ENCODE data around the gene DUS3L.
A peak's percentile ranks its signal among the peaks of the same experiment; 100 is the strongest.

Gene DUS3L

DNA sequence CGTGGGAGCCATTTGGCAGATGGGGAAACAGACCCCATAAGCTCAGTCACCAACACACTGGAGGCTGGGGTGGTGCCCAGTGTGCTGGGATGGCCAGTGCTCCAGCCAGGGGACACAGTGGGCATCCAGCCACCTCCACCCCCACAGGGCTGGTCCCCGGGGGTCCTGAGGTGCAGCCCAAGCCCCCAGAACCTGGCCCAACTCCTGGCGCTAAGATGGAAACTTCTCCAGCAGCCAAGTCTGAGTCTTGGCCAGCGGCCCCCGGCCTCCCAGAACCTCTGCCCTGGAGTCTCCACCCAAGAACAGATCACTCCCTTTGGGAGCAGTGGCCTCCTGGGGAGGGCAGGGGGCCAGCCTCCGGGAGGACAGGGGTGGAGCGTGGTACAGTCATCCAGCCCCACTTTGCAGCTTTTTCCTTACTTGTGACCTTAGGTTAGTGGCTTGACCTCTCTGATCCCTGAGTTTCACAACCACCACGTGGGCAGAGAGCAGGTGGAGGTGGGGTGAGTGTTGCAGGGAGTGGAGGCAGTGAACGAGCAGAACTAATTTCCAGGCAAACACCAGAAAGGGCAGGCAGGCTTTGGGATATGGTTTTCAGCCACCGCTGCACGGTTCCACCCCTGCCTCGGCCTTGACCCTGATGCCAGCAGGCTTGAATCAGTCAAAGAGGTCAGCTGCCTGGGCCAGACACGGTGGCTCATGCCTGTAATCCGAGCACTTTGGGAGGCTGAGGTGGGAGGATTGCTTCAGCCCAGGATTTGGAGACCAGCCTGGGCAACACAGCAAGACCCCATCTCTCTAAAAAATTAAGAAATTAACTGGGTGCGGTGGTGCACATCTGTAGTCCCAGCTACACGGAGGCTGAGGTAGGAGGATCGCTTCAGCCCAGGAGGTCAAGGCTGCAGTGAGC is 9.7 kb upstream of the DUS3L start:
- no peak for DNase-seq

DNA sequence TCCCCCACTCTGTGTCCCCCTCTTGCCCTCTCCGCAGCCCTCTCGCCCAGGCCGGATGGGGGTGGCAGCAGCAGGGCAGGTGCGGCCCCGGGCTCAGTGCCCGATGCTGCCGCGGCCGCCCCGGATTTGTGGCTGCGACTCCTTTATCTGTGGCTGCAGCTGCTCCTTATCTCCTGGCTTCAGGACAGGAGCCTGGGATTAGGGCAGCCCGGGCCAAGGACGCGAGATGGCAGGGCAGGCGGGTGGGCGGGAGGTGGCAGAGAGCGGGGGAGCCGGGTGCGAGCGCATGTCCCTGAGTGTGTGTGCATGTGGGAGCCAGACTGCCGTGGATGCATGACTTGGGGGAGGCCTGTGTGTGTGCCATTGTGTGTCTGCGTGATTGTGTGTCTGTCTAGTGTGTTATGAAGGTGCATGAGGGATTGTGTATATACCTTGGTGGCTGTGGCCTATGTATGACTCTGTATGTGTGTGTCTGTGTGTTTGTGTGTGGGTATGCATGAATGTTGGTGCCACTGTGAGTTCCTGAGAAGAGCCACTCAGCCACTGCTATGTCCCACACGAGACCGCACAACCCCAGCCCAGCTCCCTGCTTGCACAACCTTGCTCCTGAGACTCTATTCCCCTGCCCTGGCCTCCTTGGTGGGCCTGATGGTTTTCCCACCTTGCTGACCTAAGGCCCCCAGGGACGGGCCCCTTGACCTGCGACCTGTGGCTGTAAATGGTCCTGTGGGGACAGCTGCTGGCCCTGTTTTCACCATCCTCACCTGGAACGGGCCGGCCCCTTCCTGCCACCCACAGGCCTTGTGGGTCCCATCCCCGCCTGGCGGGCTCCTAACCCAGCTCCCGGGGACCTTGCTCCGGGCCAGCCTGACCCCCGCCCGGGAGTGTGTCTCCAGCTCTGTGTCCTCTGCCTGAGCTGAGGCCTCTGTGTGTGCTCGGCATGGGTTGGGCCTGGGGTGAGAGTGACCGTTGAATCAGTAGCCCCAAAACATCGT is 8.6 kb upstream of the DUS3L start:
- no peak for DNase-seq

DNA sequence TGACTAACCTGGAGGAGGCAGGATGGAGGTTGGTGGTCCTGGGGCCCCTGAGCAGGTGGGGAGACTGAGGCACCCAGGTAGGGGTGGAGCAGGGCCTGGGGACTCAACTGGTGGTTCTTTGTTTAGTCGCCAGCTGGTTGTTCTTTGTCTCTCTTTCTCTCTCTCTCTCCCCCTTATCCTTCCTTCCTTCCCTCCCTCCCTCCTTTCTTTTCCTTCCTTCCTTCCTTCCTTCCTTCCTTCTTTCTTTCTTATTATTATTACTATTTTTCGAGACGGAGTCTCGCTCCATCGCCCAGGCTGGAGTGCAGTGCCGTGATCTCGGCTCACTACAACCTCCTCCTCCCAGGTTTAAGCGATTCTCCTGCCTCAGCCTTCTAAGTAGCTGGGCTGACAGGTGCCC is 7.3 kb upstream of the DUS3L start:
- no peak for DNase-seq

DNA sequence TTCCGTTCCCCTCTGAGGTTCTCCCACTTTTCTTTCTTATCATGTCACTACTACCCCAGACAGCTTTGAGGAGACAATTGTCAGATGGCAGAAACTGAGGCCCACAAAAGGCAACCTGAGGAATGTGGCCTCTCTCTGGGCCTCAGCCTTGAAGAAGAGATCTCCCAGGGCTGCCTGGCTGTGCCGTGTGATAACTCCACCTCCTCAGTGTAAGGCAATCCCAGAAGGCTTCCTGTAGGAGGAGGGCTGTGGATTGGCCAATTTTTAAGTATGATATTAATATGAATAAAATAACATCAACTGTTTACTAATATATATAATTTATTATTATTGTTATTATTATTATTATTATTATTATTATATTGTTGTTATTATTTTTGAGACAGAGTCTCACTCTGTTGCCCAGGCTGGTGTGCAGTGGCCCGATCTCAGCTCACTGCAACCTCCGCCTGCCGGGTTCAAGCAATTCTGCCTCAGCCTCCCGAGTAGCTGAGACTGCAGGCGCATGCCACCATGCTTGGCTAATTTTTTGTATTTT is 4.5 kb upstream of the DUS3L start:
- no peak for DNase-seq

DNA sequence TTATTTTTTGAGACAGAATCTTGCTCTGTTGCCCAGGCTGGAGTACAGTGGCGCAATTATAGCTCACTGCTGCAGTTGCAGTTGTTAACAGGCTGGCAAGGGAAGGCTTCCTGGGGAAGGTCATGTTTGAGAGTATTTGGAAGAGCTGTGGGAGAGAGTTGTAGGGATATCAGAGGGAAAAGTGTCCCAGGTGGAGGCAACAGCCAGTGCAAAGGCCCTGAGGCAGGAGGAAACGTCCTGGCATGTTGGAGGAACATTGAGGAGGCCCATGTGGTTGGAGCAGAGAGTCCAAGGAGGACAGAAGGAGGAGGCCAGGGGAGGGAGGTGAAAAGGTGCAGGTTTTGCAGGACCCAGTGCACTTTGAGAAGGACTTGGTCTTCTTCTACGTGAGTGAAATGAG is 2.2 kb upstream of the DUS3L start:
- DNase-seq, result no peak

DNA sequence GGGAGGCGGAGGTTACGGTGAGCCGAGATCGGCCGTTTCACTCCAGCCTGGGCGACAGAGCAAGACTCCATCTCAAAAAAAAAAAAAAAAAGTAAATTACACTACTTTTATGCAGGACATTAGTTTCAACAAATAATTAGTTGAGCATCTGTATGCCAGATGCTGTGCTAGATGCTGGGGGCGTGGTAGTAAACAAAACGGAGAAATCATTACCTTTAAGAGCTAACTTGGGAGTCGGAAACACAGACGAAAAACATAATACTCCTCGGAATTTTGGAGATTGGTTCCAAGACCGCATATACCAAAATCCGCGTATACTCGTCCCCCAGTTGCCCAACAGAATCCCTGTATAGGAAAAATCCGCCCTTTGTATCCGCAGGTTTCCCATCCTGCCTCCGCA is 1.3 kb upstream of the DUS3L start:
- DNase-seq, result no peak

DNA sequence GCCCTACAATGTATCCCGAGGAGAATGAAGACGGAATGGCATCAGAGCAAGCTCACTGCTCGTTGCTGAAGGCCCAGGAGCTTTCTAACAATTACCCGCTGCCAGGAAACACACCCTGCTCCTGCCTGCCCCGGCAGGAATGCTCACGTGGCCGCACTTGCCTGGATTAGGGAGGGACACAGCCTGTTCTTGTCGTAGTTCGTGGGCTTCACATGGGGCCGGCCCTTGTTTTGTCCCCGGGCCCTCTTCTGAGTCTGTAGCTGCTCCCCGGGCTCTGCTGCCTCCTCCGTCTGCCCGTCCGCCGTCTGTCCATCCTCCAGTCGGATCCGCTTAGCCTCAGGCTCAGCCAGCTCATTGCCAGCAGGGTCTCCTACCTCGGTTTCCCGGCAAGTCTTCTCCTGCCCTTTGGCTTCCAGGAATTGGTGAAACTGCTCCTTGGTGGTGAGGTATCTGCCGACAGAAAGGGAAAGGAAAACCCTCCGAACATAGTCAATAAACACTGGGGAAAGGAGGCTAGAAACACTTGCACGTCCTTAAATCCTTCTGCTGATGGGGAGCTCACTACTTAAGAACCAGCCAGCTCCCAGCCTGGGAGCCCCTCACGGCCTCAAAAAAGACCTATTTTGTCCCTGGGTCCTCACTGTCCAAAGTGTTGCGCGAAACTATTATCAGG is 941 bp downstream of the DUS3L start:
- DNase-seq, result no peak

DNA sequence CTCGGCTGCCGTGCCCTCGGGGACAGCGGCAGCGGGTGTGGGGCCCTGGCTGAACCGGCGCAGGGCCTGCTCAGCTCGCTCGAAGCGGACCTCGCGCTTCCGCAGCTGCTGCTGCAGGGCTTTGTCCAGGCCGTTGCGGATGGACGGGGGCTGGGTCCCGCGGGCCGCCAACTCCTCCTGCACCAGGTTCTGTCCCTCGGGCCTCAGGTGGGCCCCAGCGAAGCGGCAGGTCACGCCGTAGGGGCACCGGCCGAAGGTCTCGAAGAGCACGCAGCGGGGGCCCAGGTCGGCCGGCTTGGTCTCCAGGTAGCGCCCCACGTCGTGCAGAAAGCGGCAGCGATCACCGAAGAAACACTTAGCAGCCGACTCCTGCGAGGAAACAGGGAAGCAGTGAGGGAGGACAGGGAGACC is 1.6 kb downstream of the DUS3L start:
- no peak for DNase-seq

DNA sequence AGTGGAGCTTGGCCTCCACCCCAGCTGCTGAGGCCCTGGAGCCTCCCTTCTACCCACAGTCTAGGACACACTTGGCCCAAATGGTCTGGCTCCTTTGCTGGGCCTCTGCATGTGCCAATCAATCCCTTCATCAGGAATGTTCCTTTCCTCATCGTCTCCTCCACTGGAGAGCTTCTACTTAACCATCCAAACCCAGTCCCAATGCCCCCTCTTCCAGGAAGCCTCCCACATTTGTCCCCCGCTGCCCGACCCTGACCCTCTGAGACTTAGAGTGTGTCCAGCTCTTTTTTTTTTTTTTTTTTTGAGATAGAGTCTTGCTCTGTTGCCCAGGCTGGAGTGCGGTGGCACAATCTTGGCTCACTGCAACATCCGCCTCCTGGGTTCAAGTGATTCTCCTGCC is 2.5 kb downstream of the DUS3L start:
- DNase-seq, result no peak

DNA sequence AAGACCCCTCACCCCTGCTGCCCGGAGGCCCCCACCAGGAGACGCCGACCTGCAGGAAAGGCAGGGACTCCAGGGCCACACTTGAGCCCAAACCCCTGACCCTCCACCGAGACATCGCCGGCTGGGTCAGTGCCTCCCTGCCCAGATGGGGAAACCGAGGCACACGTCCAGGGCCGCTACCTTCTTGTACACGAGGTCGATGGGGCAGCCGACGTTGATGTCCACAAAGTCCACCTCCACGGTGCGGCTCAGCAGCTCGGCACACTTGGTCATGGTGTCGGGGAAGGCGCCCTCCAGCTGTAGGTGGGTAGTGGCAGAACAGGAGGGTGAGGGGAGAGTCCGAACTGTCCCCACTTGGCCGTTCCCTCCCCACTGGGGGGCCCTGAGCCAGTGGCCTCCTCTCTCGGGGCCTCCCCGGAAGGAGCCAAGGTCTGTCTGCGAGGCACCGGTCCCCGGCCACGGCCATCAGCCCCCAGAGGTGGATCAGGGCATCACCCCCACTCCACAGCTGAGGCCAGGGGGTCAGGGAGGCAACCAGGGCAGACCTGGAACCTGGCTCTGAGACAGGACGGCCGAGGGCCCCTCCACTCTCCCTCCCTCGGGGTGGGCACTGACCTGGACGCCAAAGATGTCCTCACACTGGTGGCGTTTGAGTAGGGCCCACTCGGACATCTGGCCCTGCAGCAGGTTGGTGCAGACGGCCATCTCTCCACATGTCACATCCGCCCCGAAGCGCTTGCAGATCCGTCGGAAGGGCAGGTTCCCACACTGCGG is 3.4 kb downstream of the DUS3L start:
- DNase-seq, result no peak

DNA sequence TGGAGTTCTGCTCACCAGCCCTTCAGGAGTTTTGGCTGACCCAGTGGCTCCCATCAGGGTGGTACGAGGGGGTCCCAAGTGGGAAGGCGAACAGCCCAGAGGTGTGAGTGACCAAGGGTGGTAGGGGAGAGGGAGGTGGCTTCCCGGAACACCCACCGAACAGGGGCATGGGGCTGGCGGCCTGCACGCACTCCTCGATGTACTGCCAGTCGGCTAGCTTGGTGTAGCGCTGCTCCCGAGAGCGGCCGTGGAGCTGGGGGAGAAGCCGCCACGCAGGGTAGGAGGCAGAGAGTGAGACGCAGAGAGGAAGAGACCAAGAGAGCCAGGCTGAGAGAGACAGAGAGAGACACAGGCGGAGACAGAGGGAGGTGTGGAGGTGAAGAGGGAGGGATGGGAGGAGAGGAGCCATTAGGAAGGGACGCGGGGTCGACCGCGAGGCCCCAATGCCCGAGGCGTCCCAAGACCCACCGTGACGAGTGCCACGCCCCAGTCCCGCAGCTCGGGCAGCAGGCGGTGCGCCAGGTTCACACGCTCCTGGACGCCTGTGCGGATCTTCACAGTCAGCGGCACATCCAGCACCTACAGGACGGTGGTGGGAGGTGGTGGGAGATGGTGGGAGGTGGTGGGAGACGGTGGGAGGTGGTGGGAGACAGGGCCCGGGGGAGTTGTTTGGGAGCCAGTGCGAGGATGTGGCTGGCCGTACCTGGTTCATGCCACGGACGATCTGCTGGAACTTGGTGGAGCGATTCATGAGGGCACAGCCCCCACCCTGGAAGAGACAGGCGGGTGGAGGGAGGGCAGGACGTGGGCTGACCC is 4.2 kb downstream of the DUS3L start:
- DNase-seq, result no peak

DNA sequence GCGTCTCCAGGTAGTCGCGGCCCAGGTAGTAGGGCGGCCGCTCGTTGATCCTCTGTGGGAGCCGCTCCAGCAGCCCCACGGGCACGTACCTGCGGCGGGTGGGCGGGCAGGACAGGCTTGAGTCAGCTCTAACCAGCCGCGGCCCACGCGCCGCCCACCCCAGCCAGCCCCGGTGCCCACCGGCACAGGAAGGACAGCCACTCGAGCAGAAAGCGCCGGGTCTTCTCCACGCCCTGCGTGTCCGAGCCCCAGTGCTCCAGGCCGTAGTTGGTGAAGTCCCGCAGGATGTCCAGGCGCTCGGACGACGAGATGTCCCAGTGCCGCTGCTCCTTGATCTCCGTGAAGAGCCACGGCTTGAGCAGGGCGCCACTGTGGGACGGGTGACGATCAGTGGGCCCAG is 5.5 kb downstream of the DUS3L start:
- no peak for DNase-seq

DNA sequence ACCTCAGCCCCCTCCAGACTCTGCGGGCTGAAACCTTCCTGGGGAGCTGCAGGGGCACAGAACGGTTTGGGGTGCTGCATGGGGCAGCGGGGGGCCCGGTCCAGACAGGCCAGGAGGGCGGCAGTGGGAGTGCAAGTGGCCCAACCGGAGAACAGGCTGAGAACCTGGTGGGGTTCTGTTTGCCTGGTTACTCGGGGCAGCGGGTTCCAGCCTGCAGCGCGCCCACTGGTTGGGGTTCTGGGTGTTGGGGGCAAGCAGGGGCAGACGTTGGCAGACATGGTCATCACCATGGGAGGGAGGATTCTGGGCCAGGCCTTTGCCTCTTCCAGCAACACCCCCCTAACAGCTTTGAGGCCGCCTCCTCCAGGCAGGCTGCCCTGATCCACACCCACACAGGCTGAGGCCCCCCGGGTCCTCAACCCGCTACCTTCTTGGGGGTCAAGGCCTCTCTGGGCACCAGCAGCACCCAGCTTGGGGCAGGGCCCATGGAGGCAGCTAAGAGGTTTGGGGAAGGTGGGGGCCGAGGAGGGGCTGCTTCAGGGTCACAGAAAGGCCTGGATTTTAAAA is 6.3 kb downstream of the DUS3L start, which contains the start of gene PRR22:
Gene PRR22 (minus strand): TSS at position 166 of the 567 bp plus-strand sequence. CDS start 86 bp downstream, at position 80.
- no peak for DNase-seq

DNA sequence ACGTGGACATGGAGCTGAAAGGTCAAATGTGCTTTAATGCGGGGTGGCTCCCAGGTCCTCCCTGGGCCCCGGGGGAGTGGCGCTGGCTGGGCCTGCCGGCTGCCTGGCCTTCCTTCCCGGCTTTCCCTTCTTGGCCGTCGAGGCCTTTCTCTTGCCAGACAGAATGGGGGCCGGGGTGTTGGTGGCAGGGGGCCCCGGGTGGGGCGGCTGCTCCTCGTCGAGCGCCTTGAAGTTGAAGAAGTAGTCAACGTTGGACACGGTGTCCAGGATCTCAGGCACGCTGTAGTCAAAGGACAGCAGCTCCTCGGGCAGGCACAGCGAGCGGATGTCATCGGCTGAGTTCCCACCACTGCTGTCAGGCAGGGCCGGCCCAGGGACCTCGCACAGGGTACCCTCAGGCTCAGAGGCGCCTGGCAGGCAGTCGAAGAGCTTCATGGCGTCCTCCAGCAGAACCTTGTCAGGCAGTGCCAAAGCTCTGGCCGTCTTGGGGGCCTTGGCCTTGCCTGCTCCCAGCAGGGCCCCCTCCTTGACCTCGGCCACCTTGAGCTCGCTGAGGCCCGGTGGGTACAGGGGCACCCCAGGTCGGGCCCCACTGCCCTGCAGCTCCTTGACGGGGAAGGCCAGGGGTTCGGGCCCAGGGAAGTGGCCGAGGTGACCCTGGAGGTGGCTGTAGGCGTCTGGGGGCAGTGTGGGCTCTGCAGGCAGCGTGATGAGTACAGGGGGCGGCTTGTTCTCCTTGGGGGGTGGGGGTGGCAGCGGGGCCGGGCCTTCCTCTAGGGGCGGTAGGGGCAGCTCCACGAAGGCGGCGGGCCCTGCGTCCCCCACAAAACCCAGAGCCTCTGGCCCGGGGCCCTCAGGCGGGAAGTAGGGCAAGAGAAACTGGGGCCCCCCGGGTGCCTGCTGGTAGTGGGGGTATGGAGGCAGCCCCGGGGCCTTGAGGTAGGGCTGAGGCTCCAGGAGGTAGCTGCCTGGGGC is 7.7 kb downstream of the DUS3L start:
- DNase-seq, result no peak

DNA sequence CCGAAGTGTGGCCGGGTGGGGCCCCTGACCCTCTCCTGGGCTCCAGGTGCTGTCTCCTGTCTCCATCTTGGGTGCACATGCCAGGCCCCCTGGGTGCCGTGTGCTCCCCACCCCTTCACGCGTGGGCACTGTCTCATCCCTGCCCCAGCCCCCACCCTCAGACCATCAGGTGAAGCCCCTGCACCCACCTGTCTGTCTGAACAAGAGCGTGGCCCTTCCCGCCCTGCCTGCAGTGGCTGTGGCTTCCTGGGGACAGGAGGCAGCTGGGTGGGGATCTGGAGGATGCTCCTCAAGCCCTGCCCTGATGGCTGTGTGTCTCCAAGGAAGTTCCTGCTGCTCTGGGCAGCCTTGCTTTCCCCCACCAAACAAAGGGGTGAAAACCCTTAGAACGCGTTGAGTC is 8.6 kb downstream of the DUS3L start:
- DNase-seq, result no peak

DNA sequence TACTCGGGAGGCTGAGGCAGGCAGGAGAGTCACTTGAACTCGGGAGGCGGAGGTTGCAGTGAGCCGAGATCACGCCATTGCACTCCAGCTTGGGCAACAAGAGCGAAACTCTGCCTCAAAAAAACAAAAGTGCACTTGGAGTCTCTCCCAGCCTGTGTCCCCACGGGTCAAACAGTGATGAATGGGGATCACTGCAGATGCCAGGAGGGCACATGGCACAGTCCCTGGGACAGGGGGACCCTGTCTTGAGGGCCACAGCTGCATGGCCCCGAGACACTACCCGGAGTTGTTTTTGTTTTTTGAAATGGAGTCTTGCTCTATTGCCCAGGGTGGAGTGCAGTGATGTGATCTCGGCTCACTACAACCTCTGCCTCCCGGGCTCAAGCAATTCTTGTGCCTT is 10.0 kb downstream of the DUS3L start:
- DNase-seq, result peak in 2 of 51 donors; percentile 13 to 16

DNA sequence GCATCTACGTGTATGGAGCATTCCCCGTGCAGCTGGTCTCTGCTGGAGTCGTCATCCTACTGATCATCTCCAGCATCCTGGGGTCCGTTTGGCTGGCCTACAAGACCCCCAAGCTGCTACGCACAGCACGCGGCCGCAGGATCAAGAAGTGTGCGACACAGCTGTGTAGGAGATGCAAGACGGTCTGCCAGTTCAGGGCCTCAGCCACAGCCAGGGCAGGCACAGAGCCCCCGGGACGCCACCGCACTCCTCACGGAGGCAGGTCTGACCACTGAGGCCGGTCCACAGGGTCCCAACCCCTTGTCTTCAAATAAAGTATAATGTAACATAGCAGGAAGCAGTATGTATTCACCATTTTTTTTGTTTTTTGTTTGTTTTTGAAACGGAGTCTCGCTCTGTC is 12.6 kb downstream of the DUS3L start:
- DNase-seq, result no peak
